Measurements from ENCODE around the gene DCAF15.

GRCh38 chr19:13934785-13935109 is 17.6 kb upstream of the DCAF15 start:
- TF ChIP-seq, protein P1, sequence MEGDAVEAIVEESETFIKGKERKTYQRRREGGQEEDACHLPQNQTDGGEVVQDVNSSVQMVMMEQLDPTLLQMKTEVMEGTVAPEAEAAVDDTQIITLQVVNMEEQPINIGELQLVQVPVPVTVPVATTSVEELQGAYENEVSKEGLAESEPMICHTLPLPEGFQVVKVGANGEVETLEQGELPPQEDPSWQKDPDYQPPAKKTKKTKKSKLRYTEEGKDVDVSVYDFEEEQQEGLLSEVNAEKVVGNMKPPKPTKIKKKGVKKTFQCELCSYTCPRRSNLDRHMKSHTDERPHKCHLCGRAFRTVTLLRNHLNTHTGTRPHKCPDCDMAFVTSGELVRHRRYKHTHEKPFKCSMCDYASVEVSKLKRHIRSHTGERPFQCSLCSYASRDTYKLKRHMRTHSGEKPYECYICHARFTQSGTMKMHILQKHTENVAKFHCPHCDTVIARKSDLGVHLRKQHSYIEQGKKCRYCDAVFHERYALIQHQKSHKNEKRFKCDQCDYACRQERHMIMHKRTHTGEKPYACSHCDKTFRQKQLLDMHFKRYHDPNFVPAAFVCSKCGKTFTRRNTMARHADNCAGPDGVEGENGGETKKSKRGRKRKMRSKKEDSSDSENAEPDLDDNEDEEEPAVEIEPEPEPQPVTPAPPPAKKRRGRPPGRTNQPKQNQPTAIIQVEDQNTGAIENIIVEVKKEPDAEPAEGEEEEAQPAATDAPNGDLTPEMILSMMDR (IDR thresholded peaks at IDR 0.05): no peak
- TF ChIP-seq ZFX (IDR thresholded peaks at IDR 0.05; ENCODE audit: borderline replicate concordance): no peak
